OCI-LY3 (cell line): ENCODE data around the gene ATP1A1.

Experiments used
- H2AFZ ChIP-seq: fragments of 200-600, 300-600 bp; shearing (Covaris generic); 2 replicates; pipeline ENCODE4 v1.6.0; 2014; ENCODE audit warnings: antibody characterized with exemption, low read depth, low read length
- H3K27ac ChIP-seq: fragments of 200-600, 300-600 bp; sonication (generic); 2 replicates; pipeline ENCODE4 v1.5.1; 2014; ENCODE audit warnings: mild to moderate bottlenecking, low read length, moderate library complexity, mixed read lengths
- H3K27me3 ChIP-seq: fragments of 200-600, 300-600 bp; sonication (generic); 2 replicates; pipeline ENCODE4 v1.6.1; 2014; ENCODE audit warnings: low read depth, low read length, mixed read lengths
- H3K36me3 ChIP-seq: fragments of 200-600, 300-600 bp; sonication (generic); replicated peaks from 2 replicates; pipeline ENCODE3; 2014; ENCODE audit warnings: low read depth, low read length, mixed read lengths
- H3K4me1 ChIP-seq: fragments of 300-600, 200-600 bp; sonication (generic); 2 replicates; pipeline ENCODE4 v1.6.1; 2014; ENCODE audit warnings: low read length, mixed read lengths
- H3K4me2 ChIP-seq: fragments of 200-600, 300-600 bp; sonication (generic); 2 replicates; pipeline ENCODE4 v1.6.1; 2014; ENCODE audit warnings: low read length, mixed read lengths
- H3K4me3 ChIP-seq: fragments of 300-600, 200-600 bp; sonication (generic); 2 replicates; pipeline ENCODE4 v1.5.1; 2014; ENCODE audit warnings: antibody characterized with exemption, mild to moderate bottlenecking, low read length, moderate library complexity
- H3K79me2 ChIP-seq: fragments of 300-600, 200-600 bp; shearing (Covaris generic); 2 replicates; pipeline ENCODE4 v1.6.1; 2014; ENCODE audit warnings: mild to moderate bottlenecking, low read length, mixed read lengths
- H3K9ac ChIP-seq: fragments of 300-600, 200-600 bp; shearing (Covaris generic); 2 replicates; pipeline ENCODE4 v1.6.0; 2014; ENCODE audit warnings: mild to moderate bottlenecking, low read length, moderate library complexity
- H3K9me3 ChIP-seq: fragments of 200-600, 300-600 bp; shearing (Covaris generic); 2 replicates; pipeline ENCODE4 v1.6.1; 2014; ENCODE audit warnings: low read length, mixed read lengths; ENCODE audit not compliant: insufficient read depth
- H4K20me1 ChIP-seq: fragments of 200-600, 300-600 bp; sonication (generic); 2 replicates; pipeline ENCODE4 v1.6.1; 2016; ENCODE audit warnings: low read length, mixed read lengths; ENCODE audit not compliant: insufficient read depth
- EZH2phosphoT487 ChIP-seq: fragments of 200-600 bp; shearing (Covaris generic); IDR thresholded peaks from 2 replicates; pipeline ENCODE4 v1.6.1; 2018; ENCODE audit warnings: antibody characterized with exemption, mixed run types, low read depth
- TF ChIP-seq, protein P1 (sequence below): fragments of 200-600, 300-600 bp; sonication (generic); IDR thresholded peaks from 2 replicates; pipeline ENCODE4 v1.5.1; 2014; ENCODE audit warnings: antibody characterized with exemption, low read length, low read depth

The ATP1A1 gene

DNA sequence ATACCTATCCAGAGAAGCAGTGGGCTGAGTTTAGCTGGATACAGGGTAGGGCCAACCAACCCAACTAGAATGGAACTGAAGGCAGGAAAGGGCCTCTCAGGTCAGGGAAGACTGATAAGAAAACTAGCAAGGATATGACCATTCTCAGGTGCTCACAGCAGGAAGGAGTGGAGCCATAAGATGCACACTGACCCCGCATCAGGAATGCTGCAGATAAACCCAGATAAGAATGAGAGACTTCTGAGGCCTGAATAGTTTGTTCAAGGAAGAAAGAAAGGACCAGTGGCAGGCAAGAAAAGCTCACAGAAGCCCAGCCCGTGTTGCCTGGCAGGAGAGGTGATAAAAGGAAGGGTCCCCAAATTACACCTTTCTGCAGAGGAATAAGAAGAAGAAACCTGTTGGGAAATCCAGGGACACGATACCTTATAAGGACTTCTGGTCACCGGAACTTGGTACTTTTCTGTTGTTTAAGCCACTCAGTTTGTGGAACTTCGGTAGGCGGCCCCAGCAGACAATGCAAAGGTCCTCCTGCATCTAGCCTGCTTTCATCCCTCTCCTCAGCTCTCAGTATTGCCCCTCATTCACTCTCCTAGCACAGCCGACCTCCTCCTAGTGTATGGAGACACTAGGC lies 58.9 kb downstream of the ATP1A1 start:
- Histone ChIP-seq H3K27me3 (no peaks in the 10 kb centered on the region), H3K9ac (no peak overlapping the region), H3K79me2 (no peaks in the 10 kb centered on the region), H4K20me1 (no peaks in the 10 kb centered on the region), H3K4me2 (no peak overlapping the region), H3K36me3 (no peaks in the 10 kb centered on the region), H3K4me1 (no peaks in the 10 kb centered on the region), H3K27ac (no peak overlapping the region), H3K9me3 (no peaks in the 10 kb centered on the region), H3K4me3 (no peak overlapping the region), H2AFZ (no peak overlapping the region)
- TF ChIP-seq, protein P1, sequence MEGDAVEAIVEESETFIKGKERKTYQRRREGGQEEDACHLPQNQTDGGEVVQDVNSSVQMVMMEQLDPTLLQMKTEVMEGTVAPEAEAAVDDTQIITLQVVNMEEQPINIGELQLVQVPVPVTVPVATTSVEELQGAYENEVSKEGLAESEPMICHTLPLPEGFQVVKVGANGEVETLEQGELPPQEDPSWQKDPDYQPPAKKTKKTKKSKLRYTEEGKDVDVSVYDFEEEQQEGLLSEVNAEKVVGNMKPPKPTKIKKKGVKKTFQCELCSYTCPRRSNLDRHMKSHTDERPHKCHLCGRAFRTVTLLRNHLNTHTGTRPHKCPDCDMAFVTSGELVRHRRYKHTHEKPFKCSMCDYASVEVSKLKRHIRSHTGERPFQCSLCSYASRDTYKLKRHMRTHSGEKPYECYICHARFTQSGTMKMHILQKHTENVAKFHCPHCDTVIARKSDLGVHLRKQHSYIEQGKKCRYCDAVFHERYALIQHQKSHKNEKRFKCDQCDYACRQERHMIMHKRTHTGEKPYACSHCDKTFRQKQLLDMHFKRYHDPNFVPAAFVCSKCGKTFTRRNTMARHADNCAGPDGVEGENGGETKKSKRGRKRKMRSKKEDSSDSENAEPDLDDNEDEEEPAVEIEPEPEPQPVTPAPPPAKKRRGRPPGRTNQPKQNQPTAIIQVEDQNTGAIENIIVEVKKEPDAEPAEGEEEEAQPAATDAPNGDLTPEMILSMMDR, result no peak
- no peak for TF ChIP-seq EZH2phosphoT487

DNA sequence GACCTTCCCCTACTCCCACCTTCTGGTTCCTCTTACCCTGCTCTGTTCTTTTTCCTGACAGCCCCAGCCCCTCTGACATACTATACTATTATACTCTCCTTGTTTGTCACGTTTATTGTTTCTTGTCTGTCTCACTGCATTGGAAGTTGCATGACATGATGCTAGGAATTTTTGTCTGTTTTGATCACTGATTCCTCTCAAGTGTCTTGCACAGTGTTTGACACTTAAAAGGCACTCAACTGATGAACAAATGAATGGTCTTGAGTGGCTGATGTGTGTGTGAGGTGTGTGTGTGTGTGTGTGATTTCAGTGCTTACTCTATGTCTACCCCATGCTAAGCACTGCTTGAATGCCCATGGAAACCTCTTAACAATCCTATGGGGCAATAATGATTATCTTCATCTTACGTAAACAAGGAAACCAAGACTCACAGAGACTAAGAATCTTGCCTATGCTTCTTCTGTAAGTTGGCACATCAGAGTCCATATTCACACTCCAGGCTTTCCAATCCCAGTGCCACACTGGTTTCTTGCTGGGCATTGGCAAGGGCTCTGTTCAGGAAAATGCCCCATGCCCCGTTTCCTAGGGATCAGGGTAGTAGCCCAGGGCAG lies 59.7 kb downstream of the ATP1A1 start:
- H3K4me2 ChIP-seq, result no peak overlapping the region
- no peak overlapping the region for H3K4me3 ChIP-seq
- no peak overlapping the region for H3K27ac ChIP-seq
- no peak overlapping the region for H2AFZ ChIP-seq
- H4K20me1 ChIP-seq, result no peaks in the 10 kb centered on the region
- no peaks in the 10 kb centered on the region for H3K9me3 ChIP-seq
- no peaks in the 10 kb centered on the region for H3K79me2 ChIP-seq
- H3K27me3 ChIP-seq, result no peaks in the 10 kb centered on the region
- H3K36me3 ChIP-seq, result no peaks in the 10 kb centered on the region
- TF ChIP-seq, protein P1, result no peak
- no peak for TF ChIP-seq EZH2phosphoT487
- H3K9ac ChIP-seq, result no peak overlapping the region
- H3K4me1 ChIP-seq, result no peaks in the 10 kb centered on the region

- H3K9me3 ChIP-seq, result no peaks in the 10 kb centered on the region
- no peaks in the 10 kb centered on the region for H3K79me2 ChIP-seq
- H3K27me3 ChIP-seq, result no peaks in the 10 kb centered on the region
- TF ChIP-seq, protein P1, result no peak
- TF ChIP-seq EZH2phosphoT487, result no peak
- H3K36me3 ChIP-seq, result no peaks in the 10 kb centered on the region
- H3K27ac ChIP-seq, result no peak overlapping the region
- H3K4me3 ChIP-seq, result no peak overlapping the region
- H2AFZ ChIP-seq, result no peak overlapping the region
- no peak overlapping the region for H3K4me2 ChIP-seq
- no peaks in the 10 kb centered on the region for H3K4me1 ChIP-seq
- no peaks in the 10 kb centered on the region for H4K20me1 ChIP-seq
- H3K9ac ChIP-seq, result no peak overlapping the region
These were observed 60.5 kb downstream of the ATP1A1 start for GRCh38 chr1:116433275-116434257.

DNA sequence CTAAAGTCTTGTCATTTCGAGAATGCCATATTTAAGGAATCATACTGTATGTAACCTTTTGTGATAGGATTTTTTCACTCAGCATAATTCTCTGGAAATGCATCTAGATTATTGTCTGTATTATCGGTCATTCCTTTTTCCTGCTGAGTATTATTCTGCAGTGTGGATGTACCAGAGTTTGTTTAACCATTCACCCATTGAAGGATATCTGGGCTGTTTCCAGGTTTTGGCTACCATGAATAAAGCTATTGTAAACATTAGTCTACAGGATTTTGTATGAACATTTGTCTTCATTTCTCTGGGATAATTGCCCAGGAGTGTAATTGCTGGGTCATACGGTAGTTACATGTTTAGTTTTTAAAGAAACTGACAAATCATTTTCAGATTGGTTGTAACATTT lies 61.8 kb downstream of the ATP1A1 start:
- Histone ChIP-seq H3K27ac (no peak overlapping the region), H3K27me3 (no peaks in the 10 kb centered on the region), H2AFZ (no peak overlapping the region), H3K79me2 (no peaks in the 10 kb centered on the region), H3K9ac (no peak overlapping the region), H3K4me1 (no peaks in the 10 kb centered on the region), H3K9me3 (no peaks in the 10 kb centered on the region), H3K4me2 (no peak overlapping the region), H3K4me3 (no peak overlapping the region), H4K20me1 (no peaks in the 10 kb centered on the region), H3K36me3 (no peaks in the 10 kb centered on the region)
- no peak for TF ChIP-seq EZH2phosphoT487
- TF ChIP-seq, protein P1, result no peak
